SW480 (cell line): ENCODE measurements around the gene DNAH11.
"Not testable (repeated sequence)": the region's sequence is repeated elsewhere in the genome, so short reads cannot be mapped to it uniquely, and the experiment has no call there.

Experiments used
- DNase-seq: peaks from one replicate; pipeline ENCODE4 v3.0.0-alpha.2; 2016; ENCODE audit warnings: low spot score

DNAH11 gene

DNA sequence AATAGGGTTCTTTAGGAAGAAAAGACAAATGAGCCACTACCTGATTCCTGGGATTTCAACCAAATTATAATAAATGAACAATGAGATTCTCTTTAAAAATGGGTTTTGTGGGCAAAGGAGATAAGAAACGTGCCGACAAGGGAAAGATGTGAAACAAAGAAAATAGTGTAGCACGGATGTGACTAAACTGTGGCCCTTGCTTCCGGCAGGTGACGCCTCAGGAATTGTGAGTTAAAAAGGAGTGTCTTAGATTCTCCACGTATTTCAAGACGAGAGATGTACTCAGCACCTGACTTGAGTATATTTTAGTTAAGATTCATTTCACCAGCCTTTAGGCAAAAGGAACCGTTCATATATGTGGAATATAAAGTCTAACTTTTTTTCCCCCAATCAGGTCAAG lies 75.9 kb downstream of the DNAH11 start:
- no peak for DNase-seq

DNA sequence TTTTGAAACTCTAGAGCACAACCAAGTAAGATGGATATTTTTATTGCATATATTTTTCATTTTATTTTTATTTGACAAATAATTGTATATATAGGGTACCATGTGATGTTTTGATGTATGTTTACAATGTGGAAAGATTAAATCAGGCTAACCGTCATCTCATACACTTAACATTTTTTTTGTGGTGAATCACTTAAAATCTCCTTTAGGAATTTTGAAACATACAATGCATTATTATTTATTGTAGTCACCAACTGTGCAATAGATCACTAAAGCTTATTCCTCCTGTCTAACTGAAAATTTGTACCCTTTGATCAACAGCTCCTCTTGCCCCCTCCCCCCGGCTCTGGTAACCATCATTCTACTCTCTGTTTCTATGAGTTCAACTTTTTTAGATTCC lies 77.2 kb downstream of the DNAH11 start:
- no peak for DNase-seq

DNA sequence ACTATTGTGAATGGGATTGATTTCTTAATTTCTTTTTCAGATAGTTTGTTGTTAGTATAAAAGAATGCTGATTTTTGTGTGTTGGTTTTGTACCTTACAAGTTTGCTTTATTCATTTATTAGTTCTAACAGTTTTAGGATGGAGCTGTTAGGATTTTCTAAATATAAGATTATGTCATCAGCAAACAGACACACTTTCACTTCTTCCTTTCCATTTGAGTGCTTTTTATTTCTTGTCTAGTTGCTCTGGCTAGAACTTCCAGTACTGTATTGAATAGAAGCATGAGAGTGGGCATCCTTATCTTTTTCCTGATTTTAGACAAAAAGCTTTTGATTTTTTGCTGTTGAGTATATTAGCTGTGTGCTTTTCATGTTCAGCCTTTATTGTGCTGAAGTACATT lies 81.5 kb downstream of the DNAH11 start:
- DNase-seq, result no peak

DNA sequence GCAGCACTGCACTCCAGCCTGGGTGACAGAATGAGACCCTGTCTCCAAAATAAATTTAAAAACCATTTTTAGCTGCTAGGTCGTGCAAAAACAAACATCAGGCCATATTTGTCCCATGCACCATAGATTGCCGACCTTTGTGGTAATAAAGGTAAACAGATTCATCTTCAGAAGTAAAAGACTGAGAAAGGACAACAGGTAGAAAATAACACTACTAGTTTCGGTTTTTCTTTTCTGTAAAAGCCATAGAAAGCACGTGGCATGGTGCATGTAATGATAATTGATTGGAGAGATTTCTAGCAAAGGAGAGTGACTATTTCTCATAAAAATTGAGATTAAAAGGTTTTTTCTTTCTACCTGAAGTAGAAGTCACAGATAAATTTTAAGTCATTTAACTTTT lies 93.9 kb downstream of the DNAH11 start:
- DNase-seq, result no peak

DNA sequence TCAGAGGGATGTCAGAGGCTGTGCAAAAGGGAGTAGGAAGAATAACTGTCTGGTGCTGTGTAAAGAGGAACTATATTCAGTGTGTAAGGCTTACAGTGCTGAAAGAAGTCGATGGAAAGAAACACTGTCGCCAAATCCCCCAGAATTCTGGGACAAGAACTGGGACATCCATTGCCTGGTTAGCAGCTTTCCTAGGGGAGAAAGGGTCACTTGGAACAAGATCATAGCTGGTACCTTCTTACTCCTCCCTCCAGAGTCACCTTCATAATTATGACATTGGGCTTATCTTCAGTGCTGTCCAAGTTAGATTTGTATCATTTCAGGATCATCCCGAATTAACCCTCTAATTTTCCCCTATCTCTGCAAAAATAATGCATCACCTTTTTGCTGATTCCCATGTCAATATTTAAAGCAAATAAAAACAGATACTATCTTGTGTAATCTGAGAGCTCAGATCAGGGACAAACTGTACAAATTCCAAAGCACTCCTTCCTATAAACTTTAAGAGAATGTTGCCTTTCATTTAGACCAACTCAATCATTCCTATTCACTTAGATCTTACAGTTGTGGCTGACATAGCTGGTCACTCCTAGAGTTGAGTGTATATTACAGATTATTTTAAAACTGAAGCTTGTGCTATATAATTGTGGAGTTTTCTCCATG lies 96.5 kb downstream of the DNAH11 start:
- no peak for DNase-seq

DNA sequence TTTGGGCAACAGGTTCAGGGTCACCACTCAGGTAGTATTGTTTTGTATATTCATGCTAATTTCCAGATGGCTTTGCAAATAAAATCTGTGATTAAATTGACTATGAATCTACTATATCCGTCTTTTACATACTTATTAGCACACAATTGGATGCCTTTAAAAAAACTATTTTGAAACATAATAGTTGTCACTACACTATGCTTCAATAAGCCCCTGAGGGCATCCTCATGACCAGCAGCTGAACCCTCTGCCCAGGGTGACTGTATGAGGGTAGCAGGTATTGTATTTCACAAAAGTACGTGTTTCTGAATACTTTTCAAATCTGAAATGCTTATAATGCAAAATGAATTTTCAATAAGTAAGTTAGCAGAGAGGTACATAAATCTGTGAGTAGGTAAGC lies 97.3 kb downstream of the DNAH11 start:
- no peak for DNase-seq

DNA sequence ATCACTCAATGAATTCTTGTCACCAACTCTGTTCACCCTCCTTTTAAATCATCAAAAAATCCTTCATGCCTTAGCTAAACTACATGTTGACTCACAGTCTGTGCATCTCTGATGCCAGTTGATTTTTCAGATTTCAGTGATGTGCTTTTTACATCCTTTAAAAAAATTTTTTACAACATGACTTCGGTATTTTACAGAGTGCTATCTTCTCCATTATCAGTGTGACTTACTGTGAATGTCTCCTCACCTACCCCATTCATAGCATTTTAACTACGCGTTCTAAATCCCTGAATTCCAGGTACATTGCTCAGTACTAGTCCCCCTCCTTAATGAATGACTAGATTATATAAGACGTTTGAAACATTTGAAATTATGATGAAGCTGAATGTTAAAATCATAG lies 98.7 kb downstream of the DNAH11 start:
- no peak for DNase-seq

DNA sequence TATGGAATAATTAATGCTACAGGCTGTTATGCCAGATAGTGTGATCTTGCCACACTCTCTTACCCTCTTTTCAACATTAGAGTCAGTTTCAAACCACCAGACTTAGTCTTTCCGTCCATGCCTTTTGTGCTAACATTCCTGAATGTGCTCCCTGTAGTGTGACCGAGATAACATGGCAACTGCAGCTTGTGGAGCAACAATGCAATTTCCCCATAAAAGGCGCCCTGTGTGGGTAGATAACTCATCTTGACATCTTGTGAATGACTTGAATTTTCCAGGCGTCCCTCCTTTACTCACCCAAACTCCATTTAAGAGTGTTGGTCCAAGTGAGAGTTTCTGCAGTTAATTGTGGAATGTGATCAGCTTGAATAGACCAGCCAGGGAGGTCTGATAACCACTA lies 99.6 kb downstream of the DNAH11 start:
- DNase-seq, result no peak

DNA sequence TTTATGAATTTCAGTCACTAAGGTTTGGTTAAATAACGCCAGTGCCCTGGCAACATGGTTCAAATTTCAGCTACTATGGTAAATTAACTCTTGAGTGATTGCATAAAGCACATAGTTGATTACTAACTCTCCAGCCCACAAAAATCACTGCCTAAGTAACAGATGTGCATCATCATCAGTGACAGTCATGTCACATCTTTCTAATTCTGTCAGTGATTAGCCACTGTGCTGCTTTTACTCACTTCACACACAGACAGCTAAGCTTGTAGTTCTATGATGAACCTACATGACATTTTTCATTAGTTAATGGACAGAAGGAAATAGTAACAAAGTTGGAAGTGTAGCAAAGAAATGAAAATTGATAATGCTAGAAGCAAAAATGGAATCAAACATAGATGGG lies 108.9 kb downstream of the DNAH11 start:
- no peak for DNase-seq

DNA sequence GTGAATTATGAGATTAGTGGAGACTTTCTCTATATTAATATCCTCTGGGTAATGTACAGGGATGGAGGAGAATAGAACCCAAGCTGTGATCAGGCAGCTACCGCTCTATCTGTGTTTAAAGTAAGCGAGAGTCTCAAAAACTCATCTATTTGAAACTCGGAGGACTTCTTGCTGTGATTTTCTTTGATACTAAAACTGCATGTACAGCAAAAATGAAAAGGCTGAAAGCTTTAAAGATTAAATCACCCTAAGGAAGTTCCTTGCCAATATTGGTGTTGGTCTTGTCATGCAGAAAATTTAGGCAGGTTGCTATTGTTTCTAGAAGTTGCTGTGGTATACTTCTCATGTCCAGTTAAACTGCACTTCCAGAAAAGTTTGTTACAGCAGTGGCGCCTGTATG lies 110.8 kb downstream of the DNAH11 start:
- DNase-seq, result no peak

DNA sequence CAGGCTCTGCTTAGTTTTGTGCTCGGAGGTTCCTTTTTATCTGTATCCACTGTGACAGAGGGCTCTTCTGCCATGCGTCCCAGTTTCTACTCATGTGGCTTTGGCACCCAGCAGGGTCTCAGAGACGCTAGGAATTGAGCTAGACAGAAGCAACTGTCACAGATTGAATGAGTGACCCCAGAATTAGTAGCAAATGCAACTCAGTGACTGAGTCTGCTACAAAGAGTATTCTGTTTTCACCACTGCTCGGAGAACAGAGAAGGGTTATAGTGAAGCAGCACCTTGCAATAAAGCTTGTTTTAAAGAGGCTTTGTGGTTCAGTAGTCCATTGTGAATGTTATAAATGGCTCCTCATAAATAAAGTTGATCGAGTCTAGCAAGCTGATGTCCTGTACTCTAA lies 113.2 kb downstream of the DNAH11 start:
- DNase-seq, result no peak

DNA sequence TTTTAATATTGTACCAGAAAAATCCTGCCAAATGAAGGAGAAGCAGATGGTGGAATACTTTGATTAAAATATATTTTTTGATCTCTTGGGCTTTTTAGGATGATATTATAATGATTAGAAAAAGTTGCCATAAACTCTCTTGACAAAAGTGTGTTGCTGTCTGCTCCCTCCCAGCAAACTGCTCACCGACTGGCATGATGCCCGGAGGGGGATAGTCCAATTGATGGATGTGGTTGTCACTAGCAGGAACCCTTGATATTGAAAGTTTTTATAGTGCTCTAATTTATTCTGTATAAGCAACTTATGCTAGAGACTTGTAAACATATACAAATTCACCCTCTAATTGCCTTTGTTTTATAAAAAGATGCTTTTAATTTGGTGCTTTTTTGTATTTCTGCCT lies 114.0 kb downstream of the DNAH11 start:
- DNase-seq, result no peak

DNA sequence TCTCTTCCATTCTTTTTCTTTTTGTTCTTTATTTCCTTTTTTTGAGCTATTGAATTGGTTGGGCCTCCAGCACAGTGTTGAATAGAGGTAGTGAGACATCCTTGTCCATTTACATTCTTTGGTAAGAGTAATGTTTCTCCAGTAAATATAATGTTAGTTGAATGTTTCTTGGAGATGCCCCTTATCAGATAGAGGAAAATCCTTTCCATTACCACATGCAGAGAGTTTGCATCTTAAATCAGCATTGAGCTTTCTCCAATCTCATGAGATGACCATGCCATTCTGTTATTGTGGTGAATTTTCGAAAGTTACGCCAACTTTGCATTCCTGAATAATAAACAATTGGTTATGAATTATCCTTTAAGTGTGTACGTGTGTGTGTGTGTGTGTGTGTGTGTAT lies 127.7 kb downstream of the DNAH11 start:
- DNase-seq, result no peak

DNA sequence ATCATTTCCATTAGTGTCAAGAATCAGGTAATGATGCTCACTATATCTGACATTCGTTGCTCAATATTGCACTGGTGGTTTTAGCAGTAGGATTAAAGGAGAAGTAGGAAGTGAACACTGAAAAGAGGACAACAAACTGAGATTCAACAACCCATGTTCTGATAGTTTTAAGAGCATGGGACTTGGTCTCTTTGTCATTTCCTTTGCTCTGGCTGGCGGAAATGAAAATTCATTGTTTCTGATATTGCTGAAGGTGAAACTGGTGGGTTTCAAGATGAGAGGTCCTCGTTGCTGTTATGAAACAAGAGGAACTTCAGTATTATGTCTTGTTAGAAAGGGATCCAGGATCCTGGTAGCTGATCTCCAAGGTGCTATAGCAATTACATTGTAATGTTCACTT lies 129.0 kb downstream of the DNAH11 start:
- DNase-seq, result no peak

DNA sequence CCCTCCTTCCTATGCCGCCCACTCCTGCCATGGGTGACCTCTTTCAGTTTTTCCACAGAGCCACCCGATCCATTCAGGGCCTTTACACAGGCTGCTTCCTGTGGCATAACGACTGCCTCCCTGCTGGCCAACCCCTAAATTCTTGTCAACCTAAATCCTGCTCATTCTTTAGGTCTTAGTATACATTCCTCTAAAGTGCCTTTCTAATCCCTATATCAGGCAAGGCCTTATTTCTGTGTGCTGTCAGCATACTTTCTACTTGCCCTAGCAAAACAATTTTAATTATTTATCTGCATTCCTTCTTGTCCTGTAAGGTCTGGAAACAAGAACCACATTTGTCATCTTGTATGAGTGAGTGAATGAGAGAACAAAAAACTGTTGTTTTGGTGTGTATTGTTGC lies 132.4 kb downstream of the DNAH11 start:
- DNase-seq, result no peak

DNA sequence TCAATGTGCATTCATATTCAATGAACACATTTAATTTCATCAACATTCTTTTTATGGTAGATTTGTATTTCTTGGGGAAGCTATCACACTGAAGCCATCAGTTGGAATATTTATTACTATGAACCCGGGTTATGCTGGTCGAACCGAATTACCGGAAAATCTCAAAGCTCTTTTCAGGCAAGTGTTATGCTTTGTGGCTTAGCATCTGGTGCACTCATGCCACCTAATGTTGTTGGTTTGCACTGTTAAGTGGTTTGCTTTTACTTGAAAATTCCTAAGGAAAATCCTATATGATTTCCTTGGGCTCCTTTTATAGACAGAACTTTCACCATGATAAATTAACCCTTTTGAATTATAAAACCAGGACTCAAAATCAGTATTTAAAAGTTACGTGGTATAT lies 147.9 kb downstream of the DNAH11 start:
- no peak for DNase-seq

DNA sequence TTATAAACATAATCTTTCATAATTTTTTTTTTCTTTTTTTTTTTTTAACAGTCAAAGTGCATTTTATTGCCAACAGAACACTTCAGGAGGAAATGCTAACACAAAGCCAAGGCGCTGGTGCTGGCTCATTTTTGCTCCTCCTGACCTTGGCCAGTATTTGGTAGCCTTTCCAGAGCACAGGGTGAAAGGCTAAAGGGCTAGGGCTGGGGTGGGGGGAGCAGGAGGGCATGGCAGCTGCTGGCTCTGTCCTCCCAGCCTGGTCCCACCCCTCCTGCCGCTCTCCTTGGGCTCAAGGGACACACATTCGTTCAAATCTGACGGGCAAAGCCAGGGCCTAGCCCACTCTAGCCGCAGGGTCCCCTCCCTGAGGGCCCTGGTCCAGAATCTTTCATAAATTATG lies 148.3 kb downstream of the DNAH11 start:
- DNase-seq, result not testable (repeated sequence)

DNA sequence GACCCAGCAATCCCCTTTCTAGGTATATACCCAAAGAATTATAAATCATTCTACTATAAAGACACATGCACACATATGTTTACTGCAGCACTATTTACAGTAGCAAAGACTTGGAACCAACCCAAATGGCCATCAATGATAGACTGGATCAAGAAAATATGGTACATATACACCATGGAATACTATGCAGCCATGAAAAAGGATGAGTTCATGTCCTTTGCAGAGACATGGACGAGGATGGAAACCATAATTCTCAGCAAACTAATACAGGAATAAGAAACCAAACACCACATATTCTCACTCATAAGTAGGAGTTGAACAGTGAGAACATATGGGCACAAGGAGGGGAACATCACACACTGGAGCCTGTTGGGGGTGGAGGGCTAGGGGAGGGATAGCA lies 157.7 kb downstream of the DNAH11 start:
- not testable (repeated sequence) for DNase-seq

DNA sequence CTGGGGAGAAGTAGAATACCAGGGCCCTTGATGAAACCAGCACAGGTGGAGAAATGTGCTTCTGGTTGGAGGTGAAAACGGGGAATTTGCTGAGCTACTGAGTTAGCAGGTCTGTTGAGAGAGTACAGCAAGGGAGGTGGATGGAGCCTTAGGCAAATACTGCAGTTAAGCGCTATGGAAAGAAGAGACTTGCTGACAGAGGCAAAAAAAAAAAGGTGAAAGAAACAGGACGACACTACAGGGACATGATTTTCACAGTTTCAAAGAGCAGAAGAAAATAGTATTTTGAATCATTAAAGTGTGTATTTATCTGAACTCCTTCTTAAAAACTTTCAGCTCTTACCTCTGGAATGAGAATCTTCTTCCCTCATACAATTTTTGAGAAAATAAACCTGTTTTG lies 159.5 kb downstream of the DNAH11 start:
- no peak for DNase-seq

DNA sequence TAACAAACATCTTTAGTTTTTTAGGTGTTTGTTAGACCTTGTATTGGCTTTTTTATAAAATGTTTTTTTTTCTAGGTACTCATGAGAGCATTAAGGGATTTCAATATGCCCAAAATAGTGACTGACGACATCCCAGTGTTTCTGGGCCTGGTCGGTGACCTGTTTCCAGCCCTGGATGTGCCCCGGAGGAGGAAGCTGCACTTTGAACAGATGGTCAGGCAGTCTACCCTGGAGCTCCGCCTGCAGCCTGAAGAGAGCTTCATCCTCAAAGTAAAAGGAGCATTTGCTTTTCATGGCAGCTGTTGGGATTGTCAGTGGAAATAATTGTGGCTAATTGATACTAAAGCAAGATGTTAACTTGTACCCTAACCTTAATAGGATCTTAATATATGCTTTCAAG lies 161.5 kb downstream of the DNAH11 start:
- DNase-seq, result no peak

DNA sequence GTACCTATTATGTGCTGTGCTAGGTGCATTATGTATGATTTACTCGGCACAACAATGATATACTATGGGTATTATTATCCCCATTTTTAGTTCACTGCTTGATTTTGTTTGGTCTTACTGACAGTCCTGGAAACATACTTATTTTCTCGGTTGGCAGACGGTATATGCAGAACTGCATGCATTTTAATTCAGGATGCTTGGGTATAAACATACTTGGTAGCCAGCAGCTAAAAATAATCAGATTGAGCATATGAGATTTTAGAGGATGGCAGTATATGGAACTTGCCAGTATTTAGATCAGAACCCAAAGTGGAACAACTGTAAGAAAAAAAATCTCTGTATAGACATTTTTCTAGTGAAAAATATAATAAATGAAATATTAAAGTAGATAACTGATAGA lies 163.3 kb downstream of the DNAH11 start:
- DNase-seq, result no peak

DNA sequence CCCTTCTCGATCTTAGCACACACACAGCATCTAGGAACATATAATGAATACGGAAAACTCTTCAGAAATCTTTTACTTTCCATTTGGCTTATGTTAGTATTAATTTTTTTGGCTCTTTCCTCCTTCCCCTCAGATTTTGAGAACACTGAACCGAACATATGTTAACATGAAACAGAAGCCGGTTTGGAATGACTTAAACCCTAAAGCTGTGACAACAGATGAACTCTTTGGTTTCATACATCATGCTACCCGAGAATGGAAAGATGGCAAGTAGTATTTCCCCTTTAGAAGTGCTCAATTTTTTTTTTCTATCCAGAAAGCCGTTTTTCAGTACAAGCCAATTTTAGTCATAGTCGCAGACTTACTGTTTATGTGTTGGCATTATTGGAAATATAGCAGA lies 164.7 kb downstream of the DNAH11 start:
- DNase-seq, result no peak

DNA sequence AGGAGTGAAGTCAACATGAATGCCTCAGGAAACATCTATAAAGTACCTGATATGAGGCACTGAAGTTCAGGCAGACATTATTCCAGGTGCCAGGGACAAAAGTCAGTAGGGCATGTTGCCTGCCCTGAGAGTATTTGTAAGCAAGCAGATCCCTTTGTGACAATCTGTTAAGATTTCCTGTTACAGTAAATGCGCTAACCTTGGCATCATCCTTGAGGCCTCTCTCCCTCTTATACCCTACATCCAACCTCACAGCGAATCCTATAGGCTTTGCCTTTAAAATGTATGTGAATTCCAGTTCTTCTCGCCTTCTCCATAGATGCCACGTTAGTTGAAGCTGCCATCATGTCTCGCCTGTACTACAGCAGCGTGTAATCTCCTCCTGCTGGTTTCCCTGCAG lies 165.3 kb downstream of the DNAH11 start:
- no peak for DNase-seq

DNA sequence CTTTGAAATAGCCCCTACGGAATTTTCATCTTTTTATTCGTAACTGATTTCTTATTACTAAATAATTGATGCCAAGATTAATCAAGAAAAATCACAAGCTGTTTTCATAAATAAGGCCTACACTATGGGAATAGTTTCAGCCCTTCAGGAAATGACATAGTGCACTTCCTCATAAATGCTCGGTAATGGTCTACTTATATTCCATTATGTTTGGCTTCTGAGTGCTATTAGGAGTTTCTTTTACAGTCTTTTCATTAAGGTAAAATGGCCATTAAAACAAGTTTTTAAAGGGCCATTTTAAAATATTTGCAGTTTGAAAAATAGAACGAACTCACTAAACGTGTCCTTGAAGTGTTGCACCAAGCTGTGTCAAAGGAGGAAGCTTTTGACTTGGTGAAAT lies 174.5 kb downstream of the DNAH11 start:
- DNase-seq, result no peak

DNA sequence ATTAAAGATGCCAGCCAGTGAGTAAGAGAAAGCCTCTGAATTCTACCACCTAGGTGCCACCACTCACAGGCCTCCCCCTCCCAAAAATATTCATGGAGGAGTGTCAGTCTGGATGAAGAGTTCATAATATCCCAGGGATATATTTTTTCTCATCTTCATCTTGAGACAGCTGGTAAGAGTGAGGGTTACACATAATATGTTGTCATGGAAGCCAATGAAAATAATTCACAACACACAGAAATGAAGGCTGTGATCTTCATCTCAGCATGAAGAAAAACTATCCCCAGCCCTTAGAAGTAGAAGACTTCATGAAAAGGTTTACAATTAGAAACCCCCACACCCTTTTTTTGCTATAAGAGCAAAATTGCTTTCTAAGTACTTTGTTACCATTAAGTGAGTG lies 175.6 kb downstream of the DNAH11 start:
- DNase-seq, result no peak
